Measurements from ENCODE around the gene PGLYRP3.

Gene PGLYRP3, protein sequence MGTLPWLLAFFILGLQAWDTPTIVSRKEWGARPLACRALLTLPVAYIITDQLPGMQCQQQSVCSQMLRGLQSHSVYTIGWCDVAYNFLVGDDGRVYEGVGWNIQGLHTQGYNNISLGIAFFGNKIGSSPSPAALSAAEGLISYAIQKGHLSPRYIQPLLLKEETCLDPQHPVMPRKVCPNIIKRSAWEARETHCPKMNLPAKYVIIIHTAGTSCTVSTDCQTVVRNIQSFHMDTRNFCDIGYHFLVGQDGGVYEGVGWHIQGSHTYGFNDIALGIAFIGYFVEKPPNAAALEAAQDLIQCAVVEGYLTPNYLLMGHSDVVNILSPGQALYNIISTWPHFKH

DNA sequence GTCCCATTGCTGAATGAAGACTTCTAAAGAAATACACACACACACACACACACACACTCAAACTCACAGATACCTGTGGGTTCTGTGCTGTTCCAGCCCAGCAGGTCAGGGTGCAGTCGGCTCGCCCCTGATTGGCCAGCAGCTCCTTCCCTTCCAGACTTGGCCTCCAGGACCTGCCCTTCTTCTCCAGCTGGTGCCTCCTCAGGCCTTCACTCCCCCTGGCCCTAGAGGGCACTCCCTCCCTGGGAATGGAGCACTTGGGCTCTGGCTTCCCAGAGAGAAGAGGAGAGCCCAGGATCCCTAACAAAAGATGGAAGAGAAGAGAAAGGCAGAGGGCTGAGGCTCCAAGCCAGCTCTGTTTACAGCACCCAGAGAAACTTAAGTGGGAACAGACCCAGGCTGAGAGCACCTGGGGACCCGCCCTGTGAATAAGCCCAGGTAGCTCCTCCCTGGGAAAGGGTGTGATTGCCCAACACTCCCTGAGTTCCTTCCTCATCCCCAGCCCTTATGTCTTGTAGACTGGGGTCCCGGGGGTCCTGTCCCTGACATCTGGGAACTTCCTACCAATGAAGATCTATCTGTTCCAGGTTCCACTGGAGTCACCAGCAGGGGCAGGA, at the start of gene PGLYRP3:
Gene PGLYRP3, minus strand, starts transcription at position 383 of the 617 bp plus-strand sequence. CDS start 2,287 bp downstream, outside the sequence.
- DNase-seq = no peak

DNA sequence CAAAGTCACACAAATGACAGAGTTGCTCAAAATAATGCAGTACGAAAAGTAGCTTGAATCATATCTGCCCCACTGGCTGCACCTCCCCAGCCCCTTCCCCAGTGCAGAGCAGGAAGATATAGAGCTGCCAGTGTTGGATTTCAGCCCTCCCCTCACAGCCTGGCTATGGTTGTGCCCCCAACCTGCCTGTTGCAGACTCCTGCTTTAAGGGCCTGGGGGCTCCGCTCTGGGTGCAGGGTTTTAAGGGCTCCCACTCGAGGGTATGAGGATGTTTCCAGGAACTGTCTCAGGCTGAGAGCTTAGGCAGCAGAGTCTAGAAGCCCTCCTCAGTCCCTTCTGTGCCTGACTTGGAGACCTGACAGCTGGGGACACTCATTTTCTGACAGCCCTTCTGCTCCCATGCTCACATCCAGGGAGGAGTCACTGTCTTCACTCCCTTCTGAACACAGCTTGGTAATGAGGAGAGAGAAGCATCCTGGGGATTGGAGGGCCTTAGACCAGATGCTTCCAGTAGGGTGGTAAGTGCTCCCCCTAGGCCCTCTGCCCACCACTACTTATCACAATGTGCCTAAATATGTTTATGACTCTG, 49.5 kb upstream of the PGLYRP3 start:
- no peak for DNase-seq

DNA sequence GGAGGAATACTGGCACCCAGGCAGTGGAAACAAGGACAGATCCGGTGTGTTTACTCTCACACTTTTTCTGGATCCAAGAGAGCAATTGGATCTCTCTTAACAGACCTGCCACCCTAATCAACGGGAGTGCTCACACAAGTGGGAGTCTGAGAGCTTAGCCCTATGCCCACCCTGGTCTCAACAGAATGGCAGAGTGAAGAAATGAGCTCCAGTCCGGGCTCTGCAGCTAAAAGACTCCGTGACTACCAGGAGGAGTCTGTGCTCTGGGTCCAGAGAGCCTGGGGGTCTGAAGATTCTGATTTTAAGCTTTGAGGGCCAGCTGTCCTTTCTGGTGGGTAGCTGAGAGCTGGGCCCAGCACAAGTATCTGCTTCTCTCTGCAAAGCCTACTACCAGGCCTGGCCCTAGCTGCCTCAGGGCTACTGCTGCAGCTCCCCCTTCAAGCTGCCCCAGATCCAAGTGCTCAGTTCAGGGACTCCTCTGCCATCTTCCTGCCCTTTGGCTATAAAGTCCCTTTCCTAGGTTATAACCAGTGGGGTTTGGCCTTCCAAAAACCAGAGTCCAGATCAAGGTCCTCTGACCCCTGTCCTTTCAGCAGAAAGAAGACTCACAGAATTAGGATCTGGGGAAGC, 48.8 kb upstream of the PGLYRP3 start:
- no peak for DNase-seq

DNA sequence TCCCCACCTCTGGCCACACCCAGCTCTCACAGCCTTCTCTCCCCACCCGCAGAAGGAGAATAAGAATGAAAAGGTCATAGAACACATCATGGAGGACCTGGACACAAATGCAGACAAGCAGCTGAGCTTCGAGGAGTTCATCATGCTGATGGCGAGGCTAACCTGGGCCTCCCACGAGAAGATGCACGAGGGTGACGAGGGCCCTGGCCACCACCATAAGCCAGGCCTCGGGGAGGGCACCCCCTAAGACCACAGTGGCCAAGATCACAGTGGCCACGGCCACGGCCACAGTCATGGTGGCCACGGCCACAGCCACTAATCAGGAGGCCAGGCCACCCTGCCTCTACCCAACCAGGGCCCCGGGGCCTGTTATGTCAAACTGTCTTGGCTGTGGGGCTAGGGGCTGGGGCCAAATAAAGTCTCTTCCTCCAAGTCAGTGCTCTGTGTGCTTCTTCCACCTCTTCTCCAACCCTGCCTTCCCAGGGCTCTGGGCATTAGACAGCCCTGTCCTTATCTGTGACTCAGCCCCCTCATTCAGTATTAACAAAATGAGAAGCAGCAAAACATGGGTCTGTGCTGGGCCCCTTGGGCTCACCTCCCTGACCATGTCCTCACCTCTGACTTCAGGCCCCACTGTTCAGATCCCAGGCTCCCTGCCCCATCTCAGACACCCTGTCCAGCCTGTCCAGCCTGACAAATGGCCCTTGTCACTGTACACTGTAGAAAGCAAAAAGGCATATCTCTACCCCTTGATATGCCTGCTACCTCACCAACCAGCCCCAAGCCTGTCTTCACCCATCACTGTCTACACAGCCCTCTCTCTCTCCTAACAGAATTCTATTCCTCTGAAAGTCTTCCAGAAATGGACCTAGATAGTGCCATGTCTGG, 48.1 kb upstream of the PGLYRP3 start:
- no peak for DNase-seq

DNA sequence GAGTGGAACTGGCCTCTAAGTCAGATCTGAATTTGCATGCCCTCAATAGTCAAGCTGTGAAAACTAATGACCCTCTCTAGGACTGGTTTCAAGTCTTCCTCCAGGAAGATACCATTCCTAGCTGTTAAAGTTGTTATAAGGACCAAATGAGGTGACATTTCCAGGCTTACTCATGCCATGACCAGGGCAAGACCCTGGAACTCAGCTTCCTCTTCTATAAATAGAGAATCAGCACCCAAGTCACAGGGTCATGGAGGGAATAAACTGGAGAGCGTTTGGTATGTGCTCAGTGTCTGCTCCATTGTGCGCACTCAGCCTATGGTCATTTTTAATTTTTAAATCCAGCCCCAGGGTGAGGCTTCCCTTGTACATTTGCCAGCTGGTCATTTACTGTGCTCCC, 47.4 kb upstream of the PGLYRP3 start:
- DNase-seq = no peak

DNA sequence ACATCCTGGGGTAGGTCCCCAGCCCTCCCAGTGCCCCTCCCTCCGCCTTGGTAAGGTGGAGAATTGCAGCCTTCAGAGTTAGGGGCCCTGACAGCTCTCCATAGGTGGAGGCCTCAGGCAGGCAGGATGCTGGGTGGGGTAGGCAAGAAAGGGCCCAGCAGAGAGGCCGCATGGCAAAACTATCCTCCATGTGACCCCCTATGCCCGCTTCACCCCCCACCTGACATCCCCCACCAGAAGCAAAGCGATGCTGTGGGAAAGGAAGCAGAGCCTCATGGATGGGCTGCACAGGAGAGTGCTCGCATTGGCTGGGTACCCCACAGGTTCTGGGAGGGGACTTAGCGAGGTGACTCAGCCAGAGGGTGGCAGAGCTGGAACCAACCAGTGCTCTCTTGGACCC, 46.5 kb upstream of the PGLYRP3 start:
- no peak for DNase-seq

DNA sequence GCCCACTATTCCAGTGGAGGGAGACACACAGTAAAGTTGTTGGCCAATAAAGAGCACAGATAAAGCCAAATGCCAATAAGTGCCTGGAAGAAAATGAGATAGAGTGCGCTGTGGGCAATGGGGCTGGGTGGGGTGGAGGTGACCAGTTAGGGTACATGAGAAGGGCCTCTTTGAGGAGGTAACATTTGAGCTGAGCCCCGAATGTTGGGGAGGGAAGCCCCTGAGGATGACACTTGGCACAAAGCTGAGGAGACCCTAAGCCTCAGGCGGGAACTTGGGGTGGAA, 45.9 kb upstream of the PGLYRP3 start:
- DNase-seq = no peak

DNA sequence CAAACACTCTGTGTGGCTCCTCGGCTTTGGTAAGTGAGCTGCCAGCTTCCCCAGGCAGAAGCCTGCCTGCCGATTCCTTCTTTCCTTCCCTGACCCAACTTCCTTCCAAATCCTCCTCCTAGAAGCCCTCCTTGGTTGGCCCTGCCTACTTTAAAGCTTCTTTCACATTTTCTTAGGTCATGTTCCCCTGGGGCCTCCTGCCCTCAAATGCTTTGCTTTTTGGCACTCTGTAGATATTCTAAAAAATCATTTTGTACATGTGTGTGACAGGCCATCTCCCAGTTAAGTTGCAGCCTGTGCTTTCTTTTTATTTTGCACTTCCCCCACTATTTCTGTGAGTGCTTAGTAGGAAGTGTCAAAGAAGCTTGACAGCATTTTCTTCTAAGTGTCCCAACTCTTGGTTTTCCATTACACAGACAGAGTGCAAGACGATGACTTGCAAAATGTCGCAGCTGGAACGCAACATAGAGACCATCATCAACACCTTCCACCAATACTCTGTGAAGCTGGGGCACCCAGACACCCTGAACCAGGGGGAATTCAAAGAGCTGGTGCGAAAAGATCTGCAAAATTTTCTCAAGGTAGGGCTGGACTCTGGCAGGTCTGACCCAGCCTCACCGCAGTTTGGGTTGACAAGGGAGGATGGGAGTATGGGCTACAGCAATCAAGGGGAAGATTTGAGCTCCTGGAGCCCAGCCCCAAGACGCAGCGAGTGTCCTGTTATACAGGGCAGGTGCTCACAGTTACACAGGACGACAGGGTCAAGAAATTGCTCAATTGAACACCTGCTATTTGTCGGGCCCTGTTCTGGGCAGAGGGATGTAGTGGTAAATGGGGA, 45.3 kb upstream of the PGLYRP3 start, which contains the start of gene S100A9:
Gene S100A9, plus strand, starts transcription at position 2 of the 838 bp plus-strand sequence. Its CDS starts 430 bp downstream, at position 432.
- DNase-seq = no peak

DNA sequence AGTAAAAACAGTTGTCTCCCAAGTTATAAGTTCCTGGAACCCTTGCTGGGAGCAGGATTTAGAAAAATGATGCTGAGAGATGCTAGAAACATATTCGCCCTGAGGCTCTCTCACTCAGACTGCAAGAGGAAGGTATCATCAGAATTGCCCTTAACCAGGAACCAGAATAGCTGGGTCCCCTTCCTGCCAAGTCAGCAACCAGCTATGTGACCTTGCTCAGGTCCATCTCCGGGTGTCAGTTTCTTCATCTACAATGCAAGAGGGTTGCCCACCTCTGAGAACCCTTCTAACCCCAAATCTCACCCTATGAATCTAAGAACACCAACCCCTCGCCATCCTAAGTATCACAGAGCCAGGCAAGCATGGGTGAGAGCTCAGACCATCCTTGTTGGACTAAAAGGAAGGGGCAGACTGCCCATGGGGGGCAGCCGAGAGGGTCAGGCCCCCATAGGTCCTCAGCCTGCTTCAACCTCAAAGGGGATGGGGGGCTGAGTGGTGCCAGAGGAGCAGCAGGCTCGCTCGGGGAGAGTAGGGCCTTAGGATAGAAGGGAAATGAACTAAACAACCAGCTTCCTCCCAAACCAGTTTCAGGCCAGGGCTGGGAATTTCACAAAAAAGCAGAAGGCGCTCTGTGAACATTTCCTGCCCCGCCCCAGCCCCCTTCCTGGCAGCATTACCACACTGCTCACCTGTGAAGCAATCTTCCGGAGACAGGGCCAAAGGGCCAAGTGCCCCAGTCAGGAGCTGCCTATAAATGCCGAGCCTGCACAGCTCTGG, 44.5 kb upstream of the PGLYRP3 start:
- DNase-seq = peak; percentile 20 to 54

DNA sequence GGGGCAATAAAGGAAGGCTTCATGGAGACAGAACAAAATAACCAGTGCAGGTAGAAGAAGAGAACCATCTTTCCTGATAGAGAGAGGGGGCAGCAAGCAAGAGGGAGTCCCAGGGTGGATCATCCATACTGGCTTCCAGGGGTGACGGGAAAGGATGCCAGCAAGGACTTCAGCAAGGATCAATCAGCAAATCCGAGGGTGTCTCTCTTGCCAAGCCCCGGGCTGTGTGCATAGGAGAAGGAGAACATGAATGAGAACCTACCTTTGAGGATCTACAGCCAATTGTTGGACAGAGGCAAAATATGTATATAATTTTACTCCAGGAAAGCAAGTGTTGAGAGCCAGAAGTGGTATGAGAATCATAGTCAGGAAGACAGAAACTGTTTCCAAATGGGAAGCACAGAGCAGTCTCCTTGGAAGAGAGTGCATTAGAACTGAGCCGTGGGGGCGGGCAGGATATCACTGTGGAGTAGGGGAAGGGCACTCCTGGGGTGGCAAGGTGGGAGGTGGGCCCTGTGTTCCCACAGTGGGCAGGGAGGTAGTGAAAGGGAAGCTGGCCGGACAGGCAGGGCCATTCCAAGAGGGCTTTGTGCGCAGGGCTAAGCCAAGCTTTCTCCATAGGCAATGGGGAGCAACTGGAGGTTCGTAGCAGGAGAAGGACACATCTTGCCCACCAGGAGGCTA, 43.8 kb upstream of the PGLYRP3 start:
- no peak for DNase-seq

DNA sequence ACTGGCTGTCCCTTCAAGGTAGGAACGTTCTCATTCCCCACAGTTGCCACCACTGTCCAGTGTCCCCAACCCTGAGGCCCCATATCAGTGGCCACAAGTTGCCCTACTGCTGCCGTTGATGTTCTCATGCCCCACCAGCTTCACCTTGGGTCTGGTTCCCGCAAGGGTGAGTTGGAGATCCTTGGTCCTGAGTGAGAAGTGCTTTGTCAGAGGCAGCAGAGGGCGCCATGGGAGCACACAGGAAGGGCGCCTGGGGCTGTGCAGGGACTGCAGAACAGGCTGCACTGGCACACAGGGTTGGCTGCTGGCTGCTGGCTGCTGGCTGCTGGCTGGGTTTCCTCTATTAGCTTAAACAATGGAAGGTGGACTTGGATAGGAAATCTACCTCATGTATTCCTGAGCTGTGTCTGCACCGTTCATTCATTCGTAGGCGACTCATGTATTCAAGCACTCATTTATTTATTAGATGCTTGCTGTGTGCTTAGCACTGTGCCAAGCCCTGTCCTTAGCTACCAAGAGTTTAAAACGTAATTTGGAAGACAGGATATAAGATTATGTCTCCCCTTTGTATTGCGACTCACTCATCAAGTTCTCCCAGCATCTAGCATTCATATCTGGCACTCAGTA, 42.8 kb upstream of the PGLYRP3 start:
- DNase-seq = peak; percentile 49 to 59

DNA sequence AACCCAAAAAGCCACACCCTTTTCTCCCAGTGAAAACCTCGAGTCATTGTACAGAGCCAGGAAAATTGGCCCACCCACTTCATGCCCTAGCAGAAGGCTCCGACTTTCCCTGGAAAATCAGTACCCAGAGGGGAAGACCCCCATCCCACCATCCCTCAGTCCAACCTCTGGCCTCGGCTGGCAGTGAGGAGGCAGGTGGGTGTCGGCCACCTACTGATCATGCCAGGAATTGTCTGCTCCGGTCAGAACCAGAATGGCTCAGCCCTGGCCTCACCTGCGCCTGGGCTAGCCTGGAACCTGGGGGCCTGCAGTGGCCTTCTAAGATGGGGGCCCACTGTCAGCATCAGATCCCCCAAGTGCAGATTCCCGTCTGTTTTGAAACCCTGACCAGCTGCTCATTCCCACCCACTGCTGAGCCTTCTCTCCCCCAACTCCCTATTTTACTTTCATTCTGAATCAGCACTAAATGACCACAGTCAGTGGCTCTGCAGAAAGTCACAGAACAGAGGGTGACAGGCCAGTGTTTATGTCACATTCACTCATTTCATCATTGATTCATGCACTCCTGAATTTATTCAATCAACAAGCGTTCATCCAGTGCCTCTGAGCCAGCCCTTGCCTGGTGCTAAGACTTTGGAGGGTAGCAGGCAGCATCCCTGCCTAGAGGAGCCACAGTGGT, 41.9 kb upstream of the PGLYRP3 start:
- DNase-seq = no peak

DNA sequence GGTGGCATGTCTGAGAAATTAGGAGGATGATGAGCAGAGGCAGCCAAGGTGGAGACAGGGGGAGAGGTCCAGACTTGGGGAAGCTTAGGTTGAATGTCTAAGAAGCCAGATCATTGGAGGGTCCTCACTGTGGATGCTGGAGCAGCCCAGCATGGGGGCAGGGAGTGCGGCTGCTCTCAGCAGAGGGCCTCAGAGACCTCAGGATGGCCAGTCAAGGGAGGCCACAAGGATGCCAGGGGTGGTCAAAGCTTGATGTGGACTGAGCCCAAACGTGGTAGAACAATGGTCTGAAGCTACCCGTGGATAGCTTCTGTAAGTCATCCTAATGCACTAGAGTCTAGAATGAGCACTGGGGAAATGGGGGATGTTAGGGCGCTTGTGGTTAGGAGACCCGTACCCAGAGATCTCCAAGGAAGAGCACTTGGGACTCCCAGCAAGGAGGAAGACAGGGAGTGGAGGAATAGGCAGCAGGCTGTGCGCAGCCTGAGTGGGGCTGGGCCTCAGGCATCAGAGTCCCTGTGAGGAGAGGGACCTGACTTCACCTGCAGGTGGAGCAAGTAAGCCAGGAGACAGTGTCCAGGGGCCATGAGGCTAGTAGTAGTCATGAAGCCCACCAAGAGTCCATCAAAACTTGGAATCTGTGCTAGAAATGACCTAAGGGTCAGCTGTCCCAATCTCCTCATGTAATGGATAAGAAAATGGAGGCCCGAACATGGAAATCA, 40.6 kb upstream of the PGLYRP3 start:
- DNase-seq = no peak

DNA sequence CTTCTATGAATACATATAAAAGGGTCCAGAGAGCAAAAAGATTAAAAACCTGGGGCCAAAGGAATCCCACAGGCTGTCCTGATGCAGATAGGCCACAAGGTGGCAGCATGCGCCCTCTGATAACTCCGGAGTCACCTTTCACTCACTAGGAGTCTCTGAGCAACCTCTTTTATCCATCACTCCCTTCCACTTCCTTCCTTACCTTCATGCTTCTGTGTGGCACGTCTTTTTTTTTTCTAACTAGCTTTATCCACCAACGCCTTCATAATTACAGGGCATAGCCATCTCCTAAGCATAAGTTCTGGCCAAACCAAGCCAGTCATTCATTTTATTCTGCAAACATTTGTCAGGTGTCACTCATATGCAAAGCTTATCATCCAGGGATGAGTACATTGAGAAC, 39.8 kb upstream of the PGLYRP3 start:
- DNase-seq = peak; percentile 60 to 69

DNA sequence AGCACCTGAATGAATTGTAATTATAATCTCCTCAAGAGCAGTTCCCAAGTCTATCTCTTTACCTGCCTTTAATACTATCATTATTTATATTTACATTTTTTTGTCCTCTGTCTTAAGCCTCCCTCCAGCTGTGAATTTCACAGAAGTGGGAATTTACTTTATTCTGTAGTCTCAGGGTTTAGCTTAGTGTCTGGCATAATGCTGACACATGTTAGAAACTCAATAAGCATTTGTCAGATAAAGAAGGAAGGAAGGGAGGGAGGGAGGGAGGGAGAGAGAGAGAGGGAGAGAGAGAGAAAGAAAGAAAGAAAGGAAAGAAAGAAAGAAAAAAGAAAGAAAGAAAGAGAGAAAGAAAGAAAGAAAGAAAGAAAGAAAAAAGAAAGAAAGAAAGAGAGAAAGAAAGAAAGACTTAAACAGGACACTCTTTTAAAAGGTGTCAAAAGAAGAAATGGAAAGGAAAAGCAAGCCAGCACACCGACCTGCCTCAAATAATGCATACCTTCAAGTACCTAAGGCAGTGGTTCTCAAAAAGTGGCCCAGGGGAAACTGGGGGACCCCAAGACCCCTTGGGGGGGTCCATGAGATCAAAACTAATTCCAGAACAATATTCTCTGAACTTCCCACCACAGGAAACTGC, 37.7 kb upstream of the PGLYRP3 start:
- DNase-seq = no peak

DNA sequence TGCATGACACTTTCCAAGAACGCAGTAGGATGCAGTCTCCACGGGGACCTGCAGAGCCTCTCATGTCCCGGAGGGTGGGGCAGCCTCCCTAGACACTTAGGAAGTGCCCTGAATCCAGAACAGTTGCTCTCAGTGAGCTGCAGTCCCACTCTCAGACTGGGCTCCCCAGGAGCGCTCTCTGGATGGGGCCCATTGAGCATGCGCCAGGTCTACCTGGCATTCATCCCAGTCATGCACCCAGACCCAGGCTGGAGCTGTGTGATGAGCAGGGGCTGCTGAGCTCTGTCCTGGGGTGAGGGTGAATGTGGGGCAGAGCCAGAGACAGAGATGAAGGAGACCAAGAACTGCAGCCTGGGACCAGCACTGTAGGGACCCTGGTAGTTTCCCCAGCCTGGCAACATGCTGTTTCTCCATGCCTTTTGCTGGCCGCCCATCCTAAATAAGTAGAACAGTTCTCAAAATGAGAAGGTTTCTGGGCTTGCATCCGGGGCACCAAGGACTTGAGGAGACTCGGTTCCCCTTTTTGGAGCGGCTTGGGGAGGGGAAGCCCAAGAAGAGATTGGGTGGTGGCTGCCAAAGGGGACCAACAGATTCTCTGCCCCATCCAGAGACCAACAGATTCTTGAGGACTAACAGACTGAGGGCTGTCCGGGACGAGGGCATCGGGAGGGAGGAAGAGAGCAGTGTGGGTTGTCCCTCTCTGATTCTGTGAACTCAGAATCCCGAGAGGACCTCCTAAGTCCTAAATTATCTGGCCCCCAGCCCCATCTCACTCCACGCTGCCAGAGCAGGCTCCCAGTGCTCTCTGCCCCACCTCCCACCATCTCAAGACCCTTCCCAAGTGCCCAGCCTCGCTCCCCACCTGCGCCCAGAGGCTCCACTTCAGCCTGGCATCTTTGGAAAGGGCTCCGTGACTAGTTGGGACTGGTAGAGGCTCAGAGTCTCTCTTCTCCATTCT, 36.9 kb upstream of the PGLYRP3 start:
- DNase-seq = no peak
